AG09309 (cell line): Measurements from ENCODE around the gene TMEM121.

Experiments
- DNase-seq: peaks from one replicate; pipeline ENCODE4 v3.0.0-alpha.2; 2010; ENCODE audit warnings: low read depth
- H3K4me3 ChIP-seq: 2 replicates; pipeline ENCODE4 v1.5.1; 2011; ENCODE audit warnings: mild to moderate bottlenecking, low read depth, low read length, moderate library complexity; ENCODE audit not compliant: control insufficient read depth
- TF ChIP-seq, protein P1 (sequence below): IDR thresholded peaks from 2 replicates; pipeline ENCODE4 v1.5.1; 2011; ENCODE audit warnings: mild to moderate bottlenecking, low read depth, low read length, inconsistent platforms; ENCODE audit not compliant: insufficient read depth, control insufficient read depth; ENCODE audit errors: missing control alignments

The TMEM121 gene

DNA sequence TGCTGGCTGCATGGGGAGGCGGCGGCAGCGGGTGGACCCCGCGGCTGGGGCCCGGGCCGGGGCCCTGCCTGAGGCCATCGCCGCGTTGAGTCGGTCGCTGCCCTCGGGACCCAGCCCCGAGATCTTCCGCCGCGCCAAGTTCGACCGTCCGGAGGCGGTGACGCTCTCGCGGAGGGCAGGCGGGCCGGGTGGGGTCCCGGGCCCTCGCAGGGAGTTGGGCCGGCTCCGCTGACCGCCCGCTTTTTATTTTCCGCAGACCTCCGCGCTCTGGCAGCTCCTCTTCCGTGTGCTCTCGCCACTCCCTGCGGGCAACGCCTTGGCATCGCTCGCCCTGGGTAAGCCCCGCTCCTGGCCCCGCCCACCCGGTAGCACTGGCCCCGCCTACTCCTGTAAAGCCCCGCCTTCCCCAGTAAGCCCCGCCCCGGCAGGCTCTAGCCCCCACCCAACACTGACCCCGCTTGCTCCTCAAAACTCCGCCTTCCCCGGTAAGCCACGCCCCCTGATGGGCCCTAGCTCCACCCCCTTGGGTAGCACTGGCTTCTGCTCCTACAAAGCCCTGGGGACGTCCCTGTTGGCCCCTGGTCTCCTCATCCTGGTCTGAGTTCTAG, 34.9 kb upstream of the TMEM121 start:
- H3K4me3 ChIP-seq = peak overlapping the region; percentile 36
- TF ChIP-seq, protein P1, sequence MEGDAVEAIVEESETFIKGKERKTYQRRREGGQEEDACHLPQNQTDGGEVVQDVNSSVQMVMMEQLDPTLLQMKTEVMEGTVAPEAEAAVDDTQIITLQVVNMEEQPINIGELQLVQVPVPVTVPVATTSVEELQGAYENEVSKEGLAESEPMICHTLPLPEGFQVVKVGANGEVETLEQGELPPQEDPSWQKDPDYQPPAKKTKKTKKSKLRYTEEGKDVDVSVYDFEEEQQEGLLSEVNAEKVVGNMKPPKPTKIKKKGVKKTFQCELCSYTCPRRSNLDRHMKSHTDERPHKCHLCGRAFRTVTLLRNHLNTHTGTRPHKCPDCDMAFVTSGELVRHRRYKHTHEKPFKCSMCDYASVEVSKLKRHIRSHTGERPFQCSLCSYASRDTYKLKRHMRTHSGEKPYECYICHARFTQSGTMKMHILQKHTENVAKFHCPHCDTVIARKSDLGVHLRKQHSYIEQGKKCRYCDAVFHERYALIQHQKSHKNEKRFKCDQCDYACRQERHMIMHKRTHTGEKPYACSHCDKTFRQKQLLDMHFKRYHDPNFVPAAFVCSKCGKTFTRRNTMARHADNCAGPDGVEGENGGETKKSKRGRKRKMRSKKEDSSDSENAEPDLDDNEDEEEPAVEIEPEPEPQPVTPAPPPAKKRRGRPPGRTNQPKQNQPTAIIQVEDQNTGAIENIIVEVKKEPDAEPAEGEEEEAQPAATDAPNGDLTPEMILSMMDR = no peak
- DNase-seq = no peak

DNA sequence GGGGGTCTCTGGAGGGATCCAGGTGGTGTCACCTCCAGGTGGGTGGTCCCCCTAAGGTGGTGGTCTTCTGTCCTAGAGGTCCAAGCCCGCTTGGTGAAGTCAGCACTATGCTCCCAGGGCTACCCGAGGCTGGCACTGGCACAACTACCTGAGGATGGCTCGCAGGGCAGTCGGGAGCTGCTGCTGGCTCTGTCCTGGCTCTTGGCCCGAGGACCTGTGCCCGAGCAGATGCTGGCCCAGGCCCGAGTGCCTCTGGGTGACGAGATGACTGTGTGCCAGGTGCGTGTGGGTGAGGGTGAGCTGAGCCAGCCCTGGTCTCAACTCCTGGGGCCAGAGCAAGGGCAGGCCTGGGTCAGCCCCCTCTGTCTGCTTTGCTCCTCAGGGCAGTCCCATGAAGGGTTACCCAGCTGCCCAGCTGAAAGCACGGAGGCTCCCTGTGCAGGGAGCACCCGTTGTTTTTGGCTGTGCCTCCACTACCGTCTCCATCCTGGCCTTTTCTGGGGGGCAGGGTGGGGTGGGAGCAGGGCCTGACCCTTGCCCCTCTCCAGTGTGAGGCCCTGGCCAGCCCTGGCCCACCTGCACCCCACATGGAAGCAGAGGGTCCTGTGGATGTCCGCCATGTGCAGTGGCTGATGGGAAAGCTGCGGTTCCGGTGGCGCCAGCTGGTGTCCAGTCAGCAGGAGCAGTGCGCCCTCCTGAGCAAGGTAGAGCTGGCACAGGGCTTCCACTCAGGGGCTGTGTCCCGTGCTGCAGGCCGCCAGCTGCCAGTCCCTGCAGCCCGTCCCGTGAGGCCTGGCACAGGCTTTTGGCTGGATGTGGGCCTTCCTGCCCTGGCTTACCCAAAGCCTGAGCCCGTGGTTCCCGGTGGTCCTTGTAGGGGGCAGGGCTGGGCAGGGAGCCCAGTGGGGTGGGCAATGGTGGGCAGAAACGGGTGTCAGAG, 34.1 kb upstream of the TMEM121 start:
- TF ChIP-seq, protein P1 = no peak
- peak overlapping the region; percentile 36 for H3K4me3 ChIP-seq
- DNase-seq = no peak

DNA sequence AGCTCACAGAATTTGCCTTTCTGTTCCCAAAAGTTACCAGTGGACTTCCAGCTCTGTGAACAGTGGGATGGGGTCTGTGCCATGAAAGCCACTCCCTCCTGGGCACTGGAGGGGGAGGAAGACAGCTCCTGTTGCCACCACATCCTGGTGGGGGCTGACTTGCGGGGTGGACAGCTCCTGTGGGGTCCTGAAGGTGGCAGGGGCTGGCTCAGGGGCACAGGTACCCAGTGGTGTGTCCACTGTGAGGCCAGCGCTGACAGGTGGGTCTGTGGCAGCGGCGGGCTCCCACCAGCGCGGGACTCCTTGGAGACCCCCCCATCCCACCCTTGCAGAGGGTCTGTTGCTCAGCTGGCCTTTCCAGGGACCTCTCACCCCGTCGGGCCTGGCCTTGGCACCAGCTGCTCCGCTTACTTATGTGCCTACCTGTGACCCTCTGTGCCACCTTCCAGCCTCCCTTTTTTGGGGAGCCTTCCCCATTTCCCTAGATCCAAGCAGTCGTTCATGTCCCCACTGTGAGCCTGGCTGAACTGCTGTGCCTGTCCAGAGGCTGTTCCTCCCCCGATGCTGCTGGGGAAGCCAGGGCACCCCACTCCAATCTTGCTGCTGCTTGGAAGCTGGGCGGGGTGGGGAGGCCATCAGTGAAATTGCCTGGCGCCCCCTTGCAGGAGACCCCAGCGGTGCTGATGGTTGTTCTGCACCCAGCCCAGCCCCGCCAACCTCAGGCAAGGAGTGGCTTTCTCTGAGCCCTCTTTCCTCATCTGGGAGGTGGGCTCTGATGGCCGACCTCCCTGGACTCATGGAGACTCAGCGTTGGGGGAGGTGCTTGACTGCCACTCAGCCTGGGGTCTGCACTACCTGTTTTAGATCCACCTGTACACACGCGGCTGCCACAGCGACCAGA, 33.2 kb upstream of the TMEM121 start:
- TF ChIP-seq, protein P1 = no peak
- H3K4me3 ChIP-seq = no peak overlapping the region
- DNase-seq = no peak

DNA sequence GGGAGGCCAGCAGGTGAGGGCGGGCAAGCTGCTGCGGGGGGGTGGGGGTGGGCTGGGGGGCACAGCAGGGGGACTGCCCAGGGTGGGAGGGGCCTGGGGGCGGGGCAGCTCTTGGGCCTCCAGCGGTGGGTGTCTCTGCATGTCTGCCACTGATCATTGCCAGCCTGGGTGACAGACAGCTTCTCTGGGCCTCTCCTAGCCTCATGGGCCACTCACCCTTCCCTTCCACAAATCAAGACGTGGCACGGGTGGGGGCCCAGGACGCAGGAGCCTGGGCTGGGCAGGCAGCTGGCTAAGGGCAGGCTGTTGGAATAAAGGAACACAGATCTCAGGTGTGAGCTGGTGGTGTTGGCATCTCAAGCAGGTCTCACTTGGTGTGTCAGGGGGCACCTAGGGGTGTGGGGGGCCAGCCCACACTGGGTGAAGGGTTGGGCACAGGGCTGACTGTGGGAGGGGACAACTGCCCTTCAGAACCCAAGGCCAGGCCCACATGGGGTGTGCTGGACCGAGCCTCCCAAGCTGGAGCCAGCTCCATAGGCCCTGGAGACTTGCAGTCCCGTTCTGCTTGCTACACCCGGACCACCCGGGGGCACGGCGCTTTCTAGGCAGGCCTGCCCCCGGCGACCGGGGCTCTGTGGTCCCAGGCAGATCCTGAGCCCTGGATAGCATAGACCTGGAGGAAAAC, 32.3 kb upstream of the TMEM121 start:
- H3K4me3 ChIP-seq = no peak overlapping the region
- TF ChIP-seq, protein P1 = no peak
- no peak for DNase-seq

DNA sequence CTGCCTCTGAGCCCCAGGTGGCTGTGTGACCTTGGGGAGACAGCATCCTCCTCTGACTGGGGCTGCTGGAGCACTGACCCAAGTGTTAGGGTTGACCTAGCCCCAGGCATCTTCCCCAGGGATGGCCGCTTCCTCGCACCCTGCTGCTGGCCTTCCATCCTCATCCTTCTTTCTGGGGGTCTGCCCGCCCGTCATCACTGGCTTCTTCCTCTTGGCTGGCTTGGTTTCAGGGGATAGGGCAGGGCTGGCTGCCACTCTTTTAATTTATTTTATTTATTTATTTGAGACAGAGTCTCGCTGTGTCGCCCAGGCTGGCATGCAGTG, 31.8 kb upstream of the TMEM121 start:
- TF ChIP-seq, protein P1 = no peak
- no peak overlapping the region for H3K4me3 ChIP-seq
- DNase-seq = no peak
